Thyroid gland (tissue), 4 donors: Measurements from ENCODE around the gene PNMA8B.

Experiments
- POLR2A ChIP-seq, 2 donors: fragments of 450-650 bp; IDR thresholded peaks; one replicate each; pipeline ENCODE4 v1.6.1; 2017; ENCODE audit warnings: antibody characterized with exemption in 2 of 2, mild to moderate bottlenecking in 2 of 2, moderate library complexity in 1 of 2
- TF ChIP-seq, protein P1 (sequence below), 6 experiments: fragments of 200-600 bp in 3 of 6; fragments of 450-650 bp in 3 of 6; sonication (generic) in 3 of 6; IDR thresholded peaks; one replicate each; pipeline ENCODE4 v1.5.1; 2016 to 2019; ENCODE audit warnings: antibody characterized with exemption in 6 of 6, mild to moderate bottlenecking in 2 of 6, inconsistent platforms in 1 of 6, moderate library complexity in 1 of 6

DNA sequence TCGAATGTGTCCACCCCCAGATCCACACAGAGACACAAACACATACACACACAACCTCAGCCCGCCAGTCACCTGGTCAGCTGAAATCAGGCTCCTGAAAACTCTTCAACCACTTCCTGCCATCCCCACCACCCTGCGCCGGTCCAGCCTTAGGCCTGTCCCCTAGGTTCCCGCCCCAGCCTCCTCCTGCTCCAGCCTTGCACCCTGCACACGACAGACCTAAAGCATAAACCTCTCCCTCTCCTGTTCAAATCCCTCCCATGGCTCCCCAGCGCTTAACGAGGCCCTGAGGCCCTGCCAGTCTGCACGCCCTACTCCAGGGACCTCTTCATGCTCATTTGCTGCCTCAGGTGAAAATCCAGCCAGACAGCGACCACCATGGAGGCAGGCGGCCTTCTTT, 7.1 kb downstream of the PNMA8B start:
- no peak for TF ChIP-seq POLR2A (IDR thresholded peaks at IDR 0.05)
- TF ChIP-seq, protein P1, sequence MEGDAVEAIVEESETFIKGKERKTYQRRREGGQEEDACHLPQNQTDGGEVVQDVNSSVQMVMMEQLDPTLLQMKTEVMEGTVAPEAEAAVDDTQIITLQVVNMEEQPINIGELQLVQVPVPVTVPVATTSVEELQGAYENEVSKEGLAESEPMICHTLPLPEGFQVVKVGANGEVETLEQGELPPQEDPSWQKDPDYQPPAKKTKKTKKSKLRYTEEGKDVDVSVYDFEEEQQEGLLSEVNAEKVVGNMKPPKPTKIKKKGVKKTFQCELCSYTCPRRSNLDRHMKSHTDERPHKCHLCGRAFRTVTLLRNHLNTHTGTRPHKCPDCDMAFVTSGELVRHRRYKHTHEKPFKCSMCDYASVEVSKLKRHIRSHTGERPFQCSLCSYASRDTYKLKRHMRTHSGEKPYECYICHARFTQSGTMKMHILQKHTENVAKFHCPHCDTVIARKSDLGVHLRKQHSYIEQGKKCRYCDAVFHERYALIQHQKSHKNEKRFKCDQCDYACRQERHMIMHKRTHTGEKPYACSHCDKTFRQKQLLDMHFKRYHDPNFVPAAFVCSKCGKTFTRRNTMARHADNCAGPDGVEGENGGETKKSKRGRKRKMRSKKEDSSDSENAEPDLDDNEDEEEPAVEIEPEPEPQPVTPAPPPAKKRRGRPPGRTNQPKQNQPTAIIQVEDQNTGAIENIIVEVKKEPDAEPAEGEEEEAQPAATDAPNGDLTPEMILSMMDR (IDR thresholded peaks at IDR 0.05): no peak
